H9 (cell line): ENCODE measurements around the gene FUCA1. TPM values are rescaled to one million over a fixed set of nuclear protein-coding genes. Genes with fewer than 3 reads are reported as not detected.
"Not testable (repeated sequence)": the region's sequence is repeated elsewhere in the genome, so short reads cannot be mapped to it uniquely, and the experiment has no call there.

Experiments
- DNase-seq: peaks from one replicate; pipeline ENCODE4 v3.0.0-alpha.2; 2017
- H2AFZ ChIP-seq: one replicate; pipeline ENCODE4 v1.6.1; 2013; ENCODE audit warnings: mild to moderate bottlenecking, low read length, control low read depth, moderate library complexity
- H2AK5ac ChIP-seq: 2 replicates; pipeline ENCODE4 v1.6.1; 2013; ENCODE audit warnings: low read length, control low read depth, mixed read lengths; ENCODE audit not compliant: insufficient read length
- H2BK120ac ChIP-seq: one replicate; pipeline ENCODE4 v1.6.1; 2013; ENCODE audit warnings: low read depth, mild to moderate bottlenecking, low read length, control low read depth, inconsistent platforms; ENCODE audit not compliant: poor library complexity, severe bottlenecking
- H2BK12ac ChIP-seq: 2 replicates; pipeline ENCODE4 v1.6.1; 2013; ENCODE audit warnings: low read length, control low read depth, mixed read lengths, low read depth; ENCODE audit not compliant: insufficient read length
- H2BK15ac ChIP-seq: 2 replicates; pipeline ENCODE4 v1.6.1; 2013; ENCODE audit warnings: low read depth, low read length, control low read depth
- H2BK20ac ChIP-seq: one replicate; pipeline ENCODE4 v1.6.1; 2013; ENCODE audit warnings: low read depth, mild to moderate bottlenecking, low read length, control low read depth, inconsistent platforms; ENCODE audit not compliant: poor library complexity, severe bottlenecking
- H2BK5ac ChIP-seq: 2 replicates; pipeline ENCODE4 v1.6.1; 2013; ENCODE audit warnings: low read length, control low read depth, mixed read lengths; ENCODE audit not compliant: insufficient read length
- H3K14ac ChIP-seq: 2 replicates; pipeline ENCODE4 v1.6.1; 2013; ENCODE audit warnings: low read length, control low read depth; ENCODE audit not compliant: insufficient read depth
- H3K18ac ChIP-seq: 2 replicates; pipeline ENCODE4 v1.6.1; 2013; ENCODE audit warnings: low read depth, mild to moderate bottlenecking, mixed read lengths, low read length, control low read depth; ENCODE audit not compliant: insufficient read length
- H3K23ac ChIP-seq: 2 replicates; pipeline ENCODE4 v1.6.1; 2013; ENCODE audit warnings: low read length, control low read depth, mixed read lengths, low read depth; ENCODE audit not compliant: insufficient read length
- H3K23me2 ChIP-seq: 2 replicates; pipeline ENCODE4 v1.6.1; 2013; ENCODE audit warnings: low read depth, mild to moderate bottlenecking, mixed read lengths, low read length, control low read depth; ENCODE audit not compliant: insufficient read length, poor library complexity, severe bottlenecking
- H3K27ac ChIP-seq: 2 replicates; pipeline ENCODE4 v1.5.1; 2013; ENCODE audit warnings: low read length, control low read depth, mixed read lengths, low read depth; ENCODE audit not compliant: insufficient read length
- H3K27me3 ChIP-seq: 2 replicates; pipeline ENCODE4 v1.6.1; 2013; ENCODE audit warnings: low read length, control low read depth, inconsistent platforms; ENCODE audit not compliant: insufficient read depth
- H3K4ac ChIP-seq: 2 replicates; pipeline ENCODE4 v1.6.1; 2013; ENCODE audit warnings: low read depth, mild to moderate bottlenecking, control low read depth, inconsistent platforms, low read length, moderate library complexity
- H3K4me1 ChIP-seq: 2 replicates; pipeline ENCODE4 v1.6.1; 2013; ENCODE audit warnings: low read length, control low read depth, inconsistent platforms; ENCODE audit not compliant: insufficient read depth
- H3K4me2 ChIP-seq: 2 replicates; pipeline ENCODE4 v1.6.1; 2013; ENCODE audit warnings: low read length, control low read depth, mixed read lengths; ENCODE audit not compliant: insufficient read length, insufficient read depth
- H3K56ac ChIP-seq: 2 replicates; pipeline ENCODE4 v1.6.1; 2013; ENCODE audit warnings: low read depth, mild to moderate bottlenecking, mixed read lengths, low read length, control low read depth; ENCODE audit not compliant: insufficient read length
- H3K79me1 ChIP-seq: 2 replicates; pipeline ENCODE4 v1.6.1; 2013; ENCODE audit warnings: low read depth, mild to moderate bottlenecking, moderate library complexity, low read length, control low read depth, inconsistent platforms; ENCODE audit not compliant: insufficient read depth, poor library complexity, severe bottlenecking
- H3K79me2 ChIP-seq: 2 replicates; pipeline ENCODE4 v1.6.1; 2013; ENCODE audit warnings: low read length, control low read depth, inconsistent platforms; ENCODE audit not compliant: insufficient read depth
- H3K9ac ChIP-seq: 2 replicates; pipeline ENCODE4 v1.6.1; 2013; ENCODE audit warnings: low read length, control low read depth, mixed read lengths; ENCODE audit not compliant: insufficient read length; ENCODE audit errors: extremely low read depth
- H3K9me3 ChIP-seq: one replicate; pipeline ENCODE4 v1.6.1; 2013; ENCODE audit warnings: low read depth, low read length, inconsistent platforms; ENCODE audit not compliant: control insufficient read depth
- H3T11ph ChIP-seq: one replicate; pipeline ENCODE4 v1.6.1; 2013; ENCODE audit warnings: mild to moderate bottlenecking, low read length, control low read depth, inconsistent platforms
- H4K20me1 ChIP-seq: one replicate; pipeline ENCODE4 v1.6.1; 2013; ENCODE audit not compliant: control insufficient read depth, insufficient read length, insufficient read depth
- H4K5ac ChIP-seq: 2 replicates; pipeline ENCODE4 v1.6.1; 2013; ENCODE audit warnings: low read depth, mild to moderate bottlenecking, mixed read lengths, low read length, control low read depth; ENCODE audit not compliant: insufficient read length
- H4K8ac ChIP-seq: replicated peaks from 2 replicates; pipeline ENCODE4 v1.6.1; 2013; ENCODE audit warnings: low read length, control low read depth, mixed read lengths, low read depth; ENCODE audit not compliant: insufficient read length
- H4K91ac ChIP-seq: 2 replicates; pipeline ENCODE4 v1.6.1; 2013; ENCODE audit warnings: low read depth, mild to moderate bottlenecking, moderate library complexity, mixed read lengths, low read length, control low read depth; ENCODE audit not compliant: insufficient read length
- H3K27ac Mint-ChIP-seq, 3 experiments: 2 replicates in 2 of 3; 3 replicates in 1 of 3; pipeline ENCODE4 v1.8.0; 2020 to 2021; ENCODE audit warnings: mixed read lengths in 3 of 3, mild to moderate bottlenecking in 1 of 3, moderate library complexity in 1 of 3
- H3K27me3 Mint-ChIP-seq: 2 replicates; pipeline ENCODE4 v1.8.0; 2021; ENCODE audit warnings: low read depth, mild to moderate bottlenecking, moderate library complexity, mixed read lengths
- H3K36me3 Mint-ChIP-seq, 3 experiments: 2 replicates in 2 of 3; 3 replicates in 1 of 3; pipeline ENCODE4 v1.8.0; 2020 to 2021; ENCODE audit warnings: low read depth in 3 of 3, mixed read lengths in 3 of 3; ENCODE audit not compliant: insufficient read depth in 1 of 3
- H3K4me1 Mint-ChIP-seq, 2 experiments: 2 replicates each; pipeline ENCODE4 v1.8.0; 2020; ENCODE audit warnings: mixed read lengths in 2 of 2
- H3K4me3 Mint-ChIP-seq, 2 experiments: 2 replicates in 1 of 2; 3 replicates in 1 of 2; pipeline ENCODE4 v1.8.0; 2020 to 2021; ENCODE audit warnings: mild to moderate bottlenecking in 2 of 2, mixed read lengths in 2 of 2, moderate library complexity in 1 of 2
- H3K9me3 Mint-ChIP-seq, 2 experiments: 2 replicates in 1 of 2; 3 replicates in 1 of 2; pipeline ENCODE4 v1.8.0; 2020; ENCODE audit warnings: mild to moderate bottlenecking in 2 of 2, mixed read lengths in 2 of 2, moderate library complexity in 1 of 2
- CTCF ChIP-seq: fragments of 200-600 bp; sonication (generic); conservative IDR thresholded peaks from 3 replicates; pipeline ENCODE4 v1.8.0; 2021; ENCODE audit warnings: antibody characterized with exemption, mild to moderate bottlenecking
- WGBS: extraction: QIAGEN DNeasy Blood & Tissue Kit; methylation state at CpG from one replicate; pipeline ENCODE4 v1.1.7; 2013; ENCODE audit warnings: missing lambda C conversion rate, low lambda C conversion rate, mixed read lengths; ENCODE audit not compliant: insufficient read length; ENCODE audit errors: extremely low coverage; 5-methylcytosine and 5-hydroxymethylcytosine counted together
- total RNA-seq: library from RNA; stranded (reverse); gene quantifications from 2 replicates; pipeline ENCODE4 v1.2.1, GENCODE V29; 2021

Gene FUCA1
- total RNA-seq, 1 experiment from 2014 or later, result 9.1 TPM

DNA sequence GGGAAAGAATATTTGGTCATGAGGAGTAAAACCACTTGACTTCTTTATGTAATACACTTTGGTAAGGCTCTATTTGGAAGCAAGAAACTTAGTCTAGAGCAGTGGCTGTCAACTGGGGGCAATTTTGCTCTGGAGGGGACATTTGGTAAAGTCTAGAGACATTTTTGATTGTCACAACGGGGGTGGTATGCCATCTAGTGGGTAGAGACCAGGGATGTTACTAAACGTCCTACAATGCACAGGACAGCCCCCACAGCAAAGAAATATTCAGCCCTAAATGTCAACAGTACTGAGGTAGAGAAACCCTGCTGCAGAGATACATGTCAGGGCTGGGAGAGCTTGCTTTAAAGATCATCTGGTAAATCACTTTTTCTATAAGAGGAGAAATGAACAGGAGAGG, 13.5 kb downstream of the FUCA1 start:
- Histone ChIP-seq H2AK5ac (no peak overlapping the region), H2BK20ac (no peak overlapping the region), H3K23me2 (no peaks in the 10 kb centered on the region), H3K79me1 (no peaks in the 10 kb centered on the region), H4K91ac (no peak overlapping the region), H2AFZ (no peak overlapping the region), H3K9me3 (no peaks in the 10 kb centered on the region), H2BK15ac (no peak overlapping the region), H3K18ac (no peak overlapping the region), H2BK12ac (no peak overlapping the region), H3K23ac (no peak overlapping the region), H3K79me2 (no peaks in the 10 kb centered on the region), H2BK120ac (no peak overlapping the region), H3K4me2 (no peak overlapping the region), H3K27me3 (no peaks in the 10 kb centered on the region), H3K4me1 (no peaks in the 10 kb centered on the region), H3K14ac (no peak overlapping the region), H4K20me1 (no peaks in the 10 kb centered on the region), H2BK5ac (no peak overlapping the region), H3K56ac (no peak overlapping the region), H4K5ac (no peak overlapping the region), H4K8ac (no peak overlapping the region), H3T11ph (no peak overlapping the region), H3K9ac (no peak overlapping the region), H3K27ac (no peak overlapping the region), H3K4ac (no peak overlapping the region)
- peaks cover 10 to 15% (median 12%) of the 10 kb centered on the region in 3 experiments for H3K36me3 Mint-ChIP-seq
- H3K27me3 Mint-ChIP-seq, result no peaks in the 10 kb centered on the region
- no CpG with 5 or more reads among the region's 2 CpGs for WGBS
- no peak overlapping the region for H3K27ac Mint-ChIP-seq
- no peak overlapping the region for H3K4me3 Mint-ChIP-seq
- TF ChIP-seq CTCF, result peak; percentile 24; the same call in 1 of the 3 replicates
- DNase-seq, result no peak
- no peaks in the 10 kb centered on the region for H3K4me1 Mint-ChIP-seq
- H3K9me3 Mint-ChIP-seq, result peaks cover 8 to 9% of the 10 kb centered on the region in 2 experiments

- not testable (repeated sequence) for H2AFZ ChIP-seq, H2BK15ac ChIP-seq, DNase-seq, H3K4me1 ChIP-seq, H3K4me2 ChIP-seq, H3K23ac ChIP-seq, H3K23me2 ChIP-seq, H3K79me2 ChIP-seq, H3K79me1 ChIP-seq, H4K8ac ChIP-seq, H2BK5ac ChIP-seq, H3K27ac Mint-ChIP-seq, H3K27me3 ChIP-seq, H2AK5ac ChIP-seq, H3K9ac ChIP-seq, H3K4me1 Mint-ChIP-seq, H2BK12ac ChIP-seq, H3K27me3 Mint-ChIP-seq, H3K18ac ChIP-seq, H3K9me3 ChIP-seq, H4K5ac ChIP-seq, H2BK20ac ChIP-seq, H3K56ac ChIP-seq, H2BK120ac ChIP-seq, H4K91ac ChIP-seq, H3K4ac ChIP-seq, H3K14ac ChIP-seq, H3T11ph ChIP-seq, H3K4me3 Mint-ChIP-seq, H3K27ac ChIP-seq, H4K20me1 ChIP-seq
- no CpG with 5 or more reads among the region's 34 CpGs for WGBS
- Mint-ChIP-seq H3K9me3 (peaks cover 9 to 14% of the 10 kb centered on the region in 2 experiments), H3K36me3 (peaks cover 14 to 24% (median 14%) of the 10 kb centered on the region in 3 experiments)
Observed at GRCh38 chr1:23853124-23853523, 15.0 kb downstream of the FUCA1 start.
